Fibroblast of the aortic adventitia (primary cell): ENCODE data around the gene LSS. TPM values are rescaled to one million over a fixed set of nuclear protein-coding genes. Genes with fewer than 3 reads are reported as not detected.

Experiments
- DNase-seq: peaks from one replicate; pipeline ENCODE4 v3.0.0-alpha.2; 2010; ENCODE audit warnings: low read depth
- H3K4me3 ChIP-seq: 2 replicates; pipeline ENCODE4 v1.5.1; 2011; ENCODE audit warnings: low read depth, mild to moderate bottlenecking, control low read depth, low read length, moderate library complexity
- total RNA-seq: library from RNA; depleted of rRNA; stranded (reverse); fragments of >200 nt; gene quantifications from 2 replicates; pipeline ENCODE4 v1.2.3, GENCODE V29; 2012; ENCODE audit warnings: low replicate concordance
- TF ChIP-seq, protein P1 (sequence below): IDR thresholded peaks from 2 replicates; pipeline ENCODE4 v1.5.1; 2011; ENCODE audit warnings: mild to moderate bottlenecking, low read length, control low read depth, inconsistent platforms; ENCODE audit not compliant: insufficient read depth

The LSS gene
- total RNA-seq, 1 donor, result 67.2 TPM

DNA sequence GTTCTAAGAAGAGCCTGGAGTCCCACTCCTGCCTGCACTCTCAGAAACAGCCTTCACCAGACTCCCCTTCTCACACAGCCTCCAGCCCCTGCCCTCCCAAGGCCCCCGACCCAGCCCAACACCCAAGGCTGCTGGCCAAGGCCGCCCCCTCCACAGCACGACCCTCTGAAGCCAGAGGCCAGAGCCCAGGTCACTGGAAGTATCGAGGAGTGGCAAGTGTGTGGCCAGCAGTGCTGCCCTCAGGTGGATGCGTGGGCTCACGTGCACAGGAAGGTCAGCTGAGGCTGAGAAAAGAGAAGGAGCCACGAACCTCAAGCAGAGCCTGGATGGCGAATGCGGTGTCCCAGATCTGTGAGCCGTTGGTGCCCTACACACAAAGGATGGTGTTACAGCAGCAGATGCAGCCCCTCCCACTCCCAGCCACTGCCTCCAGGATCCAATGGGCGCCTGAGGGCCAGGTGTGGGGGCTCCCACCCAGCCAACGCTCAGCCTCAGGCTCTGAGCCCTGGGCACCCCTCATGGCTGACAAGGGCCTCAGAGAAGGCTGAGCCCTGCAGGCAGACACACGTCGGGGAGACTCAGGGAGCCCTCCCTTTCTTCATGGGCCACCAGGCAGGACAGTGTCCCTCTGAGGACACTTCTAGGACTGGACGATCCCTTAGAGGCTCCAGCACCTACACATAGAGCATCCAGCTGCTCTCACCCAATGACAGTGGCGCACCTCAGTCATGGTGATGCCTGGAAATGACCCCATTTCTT, 18.0 kb downstream of the LSS start:
- no peak overlapping the region for H3K4me3 ChIP-seq
- TF ChIP-seq, protein P1, sequence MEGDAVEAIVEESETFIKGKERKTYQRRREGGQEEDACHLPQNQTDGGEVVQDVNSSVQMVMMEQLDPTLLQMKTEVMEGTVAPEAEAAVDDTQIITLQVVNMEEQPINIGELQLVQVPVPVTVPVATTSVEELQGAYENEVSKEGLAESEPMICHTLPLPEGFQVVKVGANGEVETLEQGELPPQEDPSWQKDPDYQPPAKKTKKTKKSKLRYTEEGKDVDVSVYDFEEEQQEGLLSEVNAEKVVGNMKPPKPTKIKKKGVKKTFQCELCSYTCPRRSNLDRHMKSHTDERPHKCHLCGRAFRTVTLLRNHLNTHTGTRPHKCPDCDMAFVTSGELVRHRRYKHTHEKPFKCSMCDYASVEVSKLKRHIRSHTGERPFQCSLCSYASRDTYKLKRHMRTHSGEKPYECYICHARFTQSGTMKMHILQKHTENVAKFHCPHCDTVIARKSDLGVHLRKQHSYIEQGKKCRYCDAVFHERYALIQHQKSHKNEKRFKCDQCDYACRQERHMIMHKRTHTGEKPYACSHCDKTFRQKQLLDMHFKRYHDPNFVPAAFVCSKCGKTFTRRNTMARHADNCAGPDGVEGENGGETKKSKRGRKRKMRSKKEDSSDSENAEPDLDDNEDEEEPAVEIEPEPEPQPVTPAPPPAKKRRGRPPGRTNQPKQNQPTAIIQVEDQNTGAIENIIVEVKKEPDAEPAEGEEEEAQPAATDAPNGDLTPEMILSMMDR, result no peak
- DNase-seq, result no peak

DNA sequence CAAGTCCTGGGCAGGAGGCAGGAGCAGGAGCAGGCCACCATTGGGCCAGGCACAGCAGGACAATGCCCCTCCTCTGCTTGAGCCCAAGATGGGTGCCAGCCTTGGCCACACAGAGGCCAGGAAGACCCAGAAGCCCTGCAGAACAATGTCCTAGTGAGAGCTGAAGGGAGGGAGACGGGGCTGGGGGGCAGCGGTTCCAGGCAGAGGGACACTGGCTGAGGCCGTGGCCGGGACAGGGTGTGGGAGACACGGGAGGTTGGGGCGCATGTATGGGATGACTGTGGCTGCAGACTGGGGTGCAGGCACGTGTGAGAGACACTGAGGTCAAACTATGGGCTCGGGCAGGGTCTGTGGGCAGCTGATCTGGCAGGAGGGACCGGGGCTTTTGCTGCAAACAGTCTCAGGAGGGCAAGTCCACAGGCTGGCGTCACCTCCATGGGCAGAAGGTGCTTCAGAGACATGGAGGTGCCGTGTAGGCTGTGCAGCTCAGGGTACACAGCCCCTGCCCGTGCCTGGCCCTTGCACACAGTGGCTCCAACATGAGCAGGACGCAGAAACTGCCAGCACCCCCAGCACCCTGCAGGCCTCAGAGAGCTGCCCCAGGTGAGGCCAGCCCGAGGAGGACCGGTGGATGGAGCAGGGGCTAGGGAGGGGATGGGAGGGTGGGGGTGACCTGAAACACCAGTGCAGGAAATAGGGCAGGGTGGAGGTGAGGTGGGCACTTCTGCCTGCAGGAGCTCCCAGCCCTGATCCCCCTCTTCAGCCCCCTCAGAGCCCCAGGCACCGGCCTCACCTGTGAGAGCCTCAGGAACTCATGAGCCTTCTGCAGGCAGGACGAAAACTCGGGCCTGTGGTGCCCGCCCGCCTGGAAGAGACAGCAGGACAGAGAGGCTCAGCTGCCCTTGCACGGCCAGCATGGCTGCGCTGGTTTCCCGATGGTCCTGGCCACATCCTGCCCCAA, 19.5 kb downstream of the LSS start:
- no peak for DNase-seq
- TF ChIP-seq, protein P1, result no peak
- no peak overlapping the region for H3K4me3 ChIP-seq

DNA sequence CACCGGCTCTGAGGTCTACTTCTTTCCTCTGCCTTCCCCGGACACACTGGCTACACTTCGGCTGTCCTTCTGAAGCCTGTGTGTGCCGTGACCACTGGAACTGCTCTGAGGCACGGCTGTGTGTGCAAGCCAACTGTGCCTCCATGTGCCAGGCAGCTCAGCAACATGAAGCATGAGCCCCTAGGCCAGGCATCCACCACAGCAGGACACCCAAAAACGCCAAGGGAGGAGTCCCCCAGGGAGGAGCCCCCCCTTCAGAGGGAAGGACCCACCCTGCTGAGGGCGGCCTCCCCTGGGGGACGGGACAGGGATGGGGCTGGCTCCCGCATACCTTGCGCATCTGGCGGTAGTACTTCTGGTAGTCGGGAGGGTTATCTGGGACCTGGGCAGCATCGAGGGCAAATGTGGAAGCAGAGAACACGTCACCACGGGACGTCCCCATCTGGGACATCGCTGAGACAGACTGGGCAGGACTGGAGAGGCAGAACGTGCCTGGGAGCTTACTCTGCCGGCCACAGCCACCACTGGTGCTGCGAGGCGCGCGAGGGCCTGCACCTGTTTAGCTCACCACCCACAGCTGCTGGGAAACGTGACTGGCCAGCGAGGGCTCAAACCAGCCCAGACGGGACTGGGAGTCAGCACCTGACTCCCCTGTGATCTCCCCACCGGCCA, 20.5 kb downstream of the LSS start:
- no peak for DNase-seq
- TF ChIP-seq, protein P1, result no peak
- H3K4me3 ChIP-seq, result no peak overlapping the region

DNA sequence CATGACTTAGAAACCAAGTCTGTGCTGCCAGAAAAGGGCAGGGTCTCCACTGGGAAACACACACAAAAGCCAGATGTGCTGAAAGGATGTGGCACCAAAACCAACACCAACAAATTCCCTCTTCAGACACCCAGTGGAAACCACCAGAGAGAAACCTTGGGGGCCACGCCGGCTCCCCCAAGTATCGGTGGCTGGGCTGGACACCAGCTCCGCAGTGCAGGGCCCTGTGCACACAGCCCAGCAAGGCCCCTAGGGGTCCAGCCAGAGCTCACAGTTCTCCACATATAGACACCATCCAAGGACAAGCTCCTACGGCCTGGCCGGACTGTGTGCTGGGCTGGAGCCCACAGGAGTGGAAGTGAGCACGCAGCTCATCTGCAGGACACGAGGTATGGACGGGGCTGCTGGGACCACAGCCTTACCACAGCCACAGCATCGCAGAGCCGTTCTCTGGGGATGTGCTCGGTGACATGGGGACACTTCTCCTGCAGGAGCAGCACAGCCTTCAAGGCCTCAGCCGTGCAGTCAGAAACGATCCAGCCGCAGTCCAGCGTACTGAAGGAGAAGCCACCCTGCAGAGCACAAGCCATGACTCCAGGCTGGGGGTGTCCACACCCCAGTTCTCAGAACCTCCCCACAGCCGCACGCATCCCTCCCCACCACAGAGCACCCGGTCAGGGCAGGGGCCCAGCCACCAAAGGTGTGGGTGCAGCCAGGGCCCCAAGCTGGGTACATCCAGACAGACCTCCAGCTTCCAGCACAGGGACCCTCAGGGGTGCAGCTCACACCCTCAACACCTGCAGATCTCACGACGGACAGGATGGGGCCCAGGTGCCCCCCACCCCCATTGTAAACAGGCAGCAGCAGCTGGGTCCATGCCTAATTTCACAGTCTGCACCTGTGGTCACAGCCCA, 21.3 kb downstream of the LSS start:
- no peak overlapping the region for H3K4me3 ChIP-seq
- TF ChIP-seq, protein P1, result no peak
- DNase-seq, result no peak

DNA sequence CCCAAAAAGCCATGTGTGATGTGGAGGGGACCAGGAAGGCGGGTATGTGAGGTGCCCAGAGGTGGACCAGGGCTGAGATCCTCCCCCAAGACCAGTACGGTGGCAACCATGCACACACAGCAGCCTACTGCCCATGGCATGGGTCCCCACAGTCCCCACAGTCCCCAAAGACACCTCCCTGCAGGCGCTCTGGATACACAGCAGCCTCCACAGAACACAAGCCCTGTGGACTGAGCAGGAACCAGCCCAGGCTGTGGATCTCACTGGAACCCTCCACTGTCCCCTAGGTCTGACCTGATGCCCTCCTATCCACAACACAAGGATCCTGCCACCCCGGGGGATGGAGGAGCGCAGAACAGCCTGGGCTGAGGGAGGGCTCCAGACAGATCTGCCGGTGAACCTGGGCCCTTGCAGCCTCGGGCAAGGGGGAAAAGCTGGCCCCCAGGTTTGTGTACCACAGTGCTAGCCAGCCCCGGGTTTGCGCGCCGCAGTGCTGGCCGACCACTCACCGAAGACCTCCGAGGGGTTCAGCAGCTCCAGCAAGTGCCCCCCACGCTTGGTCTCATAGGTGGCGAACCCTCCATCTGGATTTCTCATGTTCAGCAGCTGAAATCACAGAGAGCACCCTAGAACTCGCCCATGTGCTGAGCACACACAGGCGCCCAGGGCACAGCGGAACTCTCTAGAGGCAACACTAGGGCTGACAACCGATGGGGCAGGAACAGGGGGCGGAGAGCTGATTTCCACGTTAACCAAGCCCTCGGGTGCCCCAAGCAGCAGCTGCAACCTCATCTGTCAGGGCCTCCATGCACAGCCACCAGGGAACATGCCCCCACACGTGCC, 22.2 kb downstream of the LSS start:
- DNase-seq, result no peak
- TF ChIP-seq, protein P1, result no peak
- H3K4me3 ChIP-seq, result no peak overlapping the region
